ENCODE measurements around the gene DRICH1.
"Not testable (repeated sequence)": the region's sequence is repeated elsewhere in the genome, so short reads cannot be mapped to it uniquely, and the experiment has no call there.

Gene DRICH1

GRCh38 chr22:23632178-23632577 lies at the start of gene DRICH1:
Gene DRICH1, minus strand, starts transcription at chr22:23632321. Its CDS starts 298 bp downstream, at chr22:23632023.
- no peak for DNase-seq (ENCODE audit: low read depth in 2 of 2)

GRCh38 chr22:23681026-23681809 lies 49.1 kb upstream of the DRICH1 start:
- DNase-seq (ENCODE audit: low read depth in 2 of 2), result no peak

GRCh38 chr22:23678133-23678532 lies 46.0 kb upstream of the DRICH1 start:
- DNase-seq (ENCODE audit: low read depth in 2 of 2), result no peak

- DNase-seq (ENCODE audit: low read depth in 2 of 2), result no peak
These were observed 45.5 kb upstream of the DRICH1 start for GRCh38 chr22:23677701-23677995.

GRCh38 chr22:23676841-23677700 lies 45.0 kb upstream of the DRICH1 start:
- DNase-seq (ENCODE audit: low read depth in 2 of 2), result not testable (repeated sequence)

- DNase-seq (ENCODE audit: low read depth in 2 of 2), result no peak
These were observed 43.6 kb upstream of the DRICH1 start for GRCh38 chr22:23675502-23676415.

GRCh38 chr22:23674886-23675501 lies 42.9 kb upstream of the DRICH1 start:
- DNase-seq (ENCODE audit: low read depth in 2 of 2), result not testable (repeated sequence)

GRCh38 chr22:23673826-23674690 lies 41.9 kb upstream of the DRICH1 start:
- DNase-seq (ENCODE audit: low read depth in 2 of 2), result no peak

- no peak for DNase-seq (ENCODE audit: low read depth in 2 of 2)
These were observed 41.0 kb upstream of the DRICH1 start for GRCh38 chr22:23673050-23673620.

GRCh38 chr22:23672307-23673049 lies 40.4 kb upstream of the DRICH1 start:
- DNase-seq (ENCODE audit: low read depth in 2 of 2), result not testable (repeated sequence)

- DNase-seq (ENCODE audit: low read depth in 2 of 2), result not testable (repeated sequence)
These were observed 39.3 kb upstream of the DRICH1 start for GRCh38 chr22:23671387-23671786.

- no peak for DNase-seq (ENCODE audit: low read depth in 2 of 2)
These were observed 38.5 kb upstream of the DRICH1 start for GRCh38 chr22:23670378-23671295.

GRCh38 chr22:23660381-23660780 lies 28.3 kb upstream of the DRICH1 start:
- not testable (repeated sequence) for DNase-seq (ENCODE audit: low read depth in 2 of 2)

GRCh38 chr22:23657727-23658126 lies 25.6 kb upstream of the DRICH1 start:
- no peak for DNase-seq (ENCODE audit: low read depth in 2 of 2)

GRCh38 chr22:23655891-23656475 lies 23.9 kb upstream of the DRICH1 start:
- no peak for DNase-seq (ENCODE audit: low read depth in 2 of 2)

- no peak for DNase-seq (ENCODE audit: low read depth in 2 of 2)
These were observed 20.6 kb upstream of the DRICH1 start for GRCh38 chr22:23652711-23653110.

- no peak for DNase-seq (ENCODE audit: low read depth in 2 of 2)
These were observed 20.2 kb upstream of the DRICH1 start for GRCh38 chr22:23652286-23652685.

- DNase-seq (ENCODE audit: low read depth in 2 of 2), result no peak
These were observed 19.6 kb upstream of the DRICH1 start for GRCh38 chr22:23651676-23652075.
